VCaP (cell line): ENCODE measurements around the gene THRB.

ENCODE experiments used
- H3K27ac ChIP-seq: fragments of 450-650 bp; 2 replicates; pipeline ENCODE4 v1.5.1; 2017
- CTCF ChIP-seq: fragments of 450-650 bp; conservative IDR thresholded peaks from 2 replicates; pipeline ENCODE4 v1.5.1; 2017; ENCODE audit warnings: mild to moderate bottlenecking, moderate library complexity

Gene THRB

GRCh38 chr3:24382647-24383046 lies 112.0 kb downstream of the THRB start:
- no peak for TF ChIP-seq CTCF
- no peak overlapping the region for H3K27ac ChIP-seq

GRCh38 chr3:24379936-24380335 lies 114.7 kb downstream of the THRB start:
- TF ChIP-seq CTCF: no peak
- H3K27ac ChIP-seq: peak overlapping the region; percentile 57

GRCh38 chr3:24378313-24378712 lies 116.3 kb downstream of the THRB start:
- peak overlapping the region; percentile 61 for H3K27ac ChIP-seq

GRCh38 chr3:24377218-24377993 lies 117.2 kb downstream of the THRB start:
- no peak for TF ChIP-seq CTCF
- peak overlapping the region; percentile 61 for H3K27ac ChIP-seq

More at GRCh38 chr3:24378313-24378712, 116.3 kb downstream of the THRB start:
- TF ChIP-seq CTCF: no peak

GRCh38 chr3:24375947-24376384 lies 118.7 kb downstream of the THRB start:
- TF ChIP-seq CTCF: no peak
- peak overlapping the region; percentile 61 for H3K27ac ChIP-seq

- no peak for TF ChIP-seq CTCF
- no peak overlapping the region for H3K27ac ChIP-seq
These were observed 119.8 kb downstream of the THRB start for GRCh38 chr3:24374801-24375200.

- TF ChIP-seq CTCF: no peak
- H3K27ac ChIP-seq: peak overlapping the region; percentile 32
These were observed 121.3 kb downstream of the THRB start for GRCh38 chr3:24373198-24373959.
